GM03348 (cell line): ENCODE data around the gene ERGIC3.
"Not testable (repeated sequence)": the region's sequence is repeated elsewhere in the genome, so short reads cannot be mapped to it uniquely, and the experiment has no call there.

ENCODE experiments used
- DNase-seq: peaks from one replicate; pipeline ENCODE4 v3.0.0; 2012; ENCODE audit warnings: low spot score

Gene ERGIC3

DNA sequence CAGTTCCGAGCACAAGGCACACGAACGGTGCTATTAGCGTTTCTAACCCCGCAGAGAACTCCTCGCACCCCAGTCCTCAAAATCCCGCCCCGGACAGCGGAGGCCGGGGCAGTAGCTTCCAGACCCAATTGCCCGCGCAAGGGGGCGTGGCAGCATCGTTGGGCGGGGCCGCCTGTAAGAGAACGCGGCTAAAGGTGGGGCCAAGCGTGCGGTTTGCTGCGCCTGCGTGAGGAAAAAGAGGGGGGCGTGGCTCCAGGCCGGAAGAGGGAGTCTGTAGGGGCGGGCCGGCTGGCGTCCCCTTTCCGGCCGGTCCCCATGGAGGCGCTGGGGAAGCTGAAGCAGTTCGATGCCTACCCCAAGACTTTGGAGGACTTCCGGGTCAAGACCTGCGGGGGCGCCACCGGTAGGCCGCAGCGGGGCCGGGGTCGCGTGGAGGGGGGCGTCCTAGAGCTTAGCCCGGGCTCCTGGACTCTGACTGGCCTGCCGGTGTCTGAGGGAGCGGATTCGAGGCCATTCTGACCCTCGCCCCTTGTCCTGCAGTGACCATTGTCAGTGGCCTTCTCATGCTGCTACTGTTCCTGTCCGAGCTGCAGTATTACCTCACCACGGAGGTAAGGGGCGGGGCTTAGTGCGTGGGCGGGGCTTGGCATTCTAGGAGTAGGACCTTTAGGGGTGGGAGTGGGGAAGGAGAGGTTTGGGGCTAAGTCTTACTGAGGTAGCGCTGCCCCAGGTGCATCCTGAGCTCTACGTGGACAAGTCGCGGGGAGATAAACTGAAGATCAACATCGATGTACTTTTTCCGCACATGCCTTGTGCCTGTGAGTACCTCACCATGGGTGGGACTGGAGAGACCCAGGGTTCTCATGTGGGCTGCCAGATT, at the start of gene ERGIC3:
TSS of gene ERGIC3 (plus strand) at position 296 of the 880 bp plus-strand sequence. CDS start at position 316, 20 bp downstream.
- DNase-seq: peak; percentile 98

DNA sequence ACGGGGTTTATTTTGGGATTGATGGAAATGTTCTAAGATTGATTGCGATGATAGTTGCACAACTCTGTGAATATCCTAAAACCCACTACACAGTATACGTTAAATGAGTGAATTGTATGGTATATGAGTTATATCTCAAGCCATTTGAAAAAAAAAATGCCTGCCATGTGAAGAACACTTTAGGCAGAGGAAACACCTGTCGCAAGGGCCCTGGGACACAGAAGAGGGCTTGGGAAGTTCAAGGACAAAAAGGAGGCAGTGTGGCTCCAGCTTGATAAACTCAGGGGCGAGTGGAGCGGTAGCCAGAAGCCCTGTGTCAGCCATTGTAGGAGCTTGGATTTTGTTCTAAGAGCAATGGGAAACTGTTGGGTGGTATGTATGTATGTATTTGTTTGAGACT, 49.5 kb upstream of the ERGIC3 start:
- DNase-seq: no peak

DNA sequence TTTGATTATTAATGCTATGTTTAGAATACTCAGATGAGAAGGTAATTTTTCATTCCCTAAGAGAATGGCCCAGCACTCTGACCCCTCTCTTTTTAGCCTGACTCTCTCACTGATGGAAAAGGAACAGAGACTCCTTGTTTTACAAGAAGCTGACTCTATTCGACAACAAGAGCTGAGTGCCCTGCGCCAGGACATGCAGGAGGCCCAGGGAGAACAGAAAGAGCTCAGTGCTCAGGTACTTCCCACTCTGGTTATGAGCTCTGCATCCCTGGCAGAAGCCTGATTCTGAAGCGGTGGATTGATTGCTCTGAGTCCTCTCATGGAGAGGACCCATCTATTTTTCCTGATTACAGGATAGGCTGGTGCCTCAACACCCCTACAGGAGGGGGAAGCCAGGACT, 45.4 kb upstream of the ERGIC3 start:
- no peak for DNase-seq

DNA sequence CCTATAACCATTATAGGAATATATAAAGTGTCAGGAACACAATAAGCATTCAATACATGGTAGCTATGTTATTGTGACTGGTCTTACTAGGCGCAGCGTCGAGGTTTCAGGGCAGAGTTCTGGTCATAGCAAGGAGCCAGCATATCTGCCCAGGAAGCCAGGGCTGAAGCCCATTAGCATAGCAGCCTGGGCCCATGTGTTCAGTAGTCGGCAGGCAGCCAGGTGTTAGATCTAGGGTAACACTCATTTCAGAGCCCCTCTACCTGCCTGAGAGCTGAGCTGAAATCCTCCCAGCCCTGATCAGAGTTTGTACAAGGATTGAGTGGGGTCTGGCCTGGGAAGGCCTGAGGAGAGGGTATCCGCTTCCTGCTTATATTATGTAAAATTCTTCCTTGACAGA, 44.6 kb upstream of the ERGIC3 start:
- DNase-seq: no peak

GRCh38 chr20:35497780-35498189, 44.1 kb upstream of the ERGIC3 start:
- no peak for DNase-seq

DNA sequence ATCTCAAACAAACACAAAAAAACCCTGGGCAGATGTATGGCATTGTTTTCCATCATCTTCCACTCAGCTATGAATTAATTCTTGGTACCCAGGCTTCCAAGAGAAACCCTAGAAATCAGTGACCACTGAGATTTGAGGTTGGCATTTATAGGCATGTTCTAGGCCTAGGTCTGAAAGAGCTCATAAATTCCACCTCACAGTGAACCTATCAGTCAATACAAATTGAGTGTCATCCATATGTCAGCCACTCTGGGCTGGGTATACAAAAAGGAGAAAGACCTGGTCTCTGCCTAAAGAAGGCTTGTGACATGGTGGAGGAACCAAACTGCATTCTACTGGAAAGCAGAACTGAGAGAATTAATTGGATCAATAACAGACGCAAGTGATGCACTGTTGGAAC, 42.6 kb upstream of the ERGIC3 start:
- no peak for DNase-seq

- no peak for DNase-seq
Observed at GRCh38 chr20:35502352-35502751, 39.5 kb upstream of the ERGIC3 start.

DNA sequence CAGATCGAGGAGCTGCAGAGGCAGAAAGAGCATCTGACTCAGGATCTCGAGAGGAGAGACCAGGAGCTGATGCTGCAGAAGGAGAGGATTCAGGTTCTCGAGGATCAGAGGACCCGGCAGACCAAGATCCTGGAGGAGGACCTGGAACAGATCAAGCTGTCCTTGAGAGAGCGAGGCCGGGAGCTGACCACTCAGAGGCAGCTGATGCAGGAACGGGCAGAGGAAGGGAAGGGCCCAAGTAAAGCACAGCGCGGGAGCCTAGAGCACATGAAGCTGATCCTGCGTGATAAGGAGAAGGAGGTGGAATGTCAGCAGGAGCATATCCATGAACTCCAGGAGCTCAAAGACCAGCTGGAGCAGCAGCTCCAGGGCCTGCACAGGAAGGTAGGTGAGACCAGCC, 38.6 kb upstream of the ERGIC3 start:
- DNase-seq: no peak

DNA sequence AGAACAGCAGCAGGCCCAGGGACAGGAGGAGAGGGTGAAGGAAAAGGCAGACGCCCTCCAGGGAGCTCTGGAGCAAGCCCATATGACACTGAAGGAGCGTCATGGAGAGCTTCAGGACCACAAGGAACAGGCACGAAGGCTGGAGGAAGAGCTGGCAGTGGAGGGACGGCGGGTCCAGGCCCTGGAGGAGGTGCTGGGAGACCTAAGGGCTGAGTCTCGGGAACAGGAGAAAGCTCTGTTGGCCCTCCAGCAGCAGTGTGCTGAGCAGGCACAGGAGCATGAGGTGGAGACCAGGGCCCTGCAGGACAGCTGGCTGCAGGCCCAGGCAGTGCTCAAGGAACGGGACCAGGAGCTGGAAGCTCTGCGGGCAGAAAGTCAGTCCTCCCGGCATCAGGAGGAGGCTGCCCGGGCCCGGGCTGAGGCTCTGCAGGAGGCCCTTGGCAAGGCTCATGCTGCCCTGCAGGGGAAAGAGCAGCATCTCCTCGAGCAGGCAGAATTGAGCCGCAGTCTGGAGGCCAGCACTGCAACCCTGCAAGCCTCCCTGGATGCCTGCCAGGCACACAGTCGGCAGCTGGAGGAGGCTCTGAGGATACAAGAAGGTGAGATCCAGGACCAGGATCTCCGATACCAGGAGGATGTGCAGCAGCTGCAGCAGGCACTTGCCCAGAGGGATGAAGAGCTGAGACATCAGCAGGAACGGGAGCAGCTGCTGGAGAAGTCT, 37.9 kb upstream of the ERGIC3 start:
- no peak for DNase-seq

DNA sequence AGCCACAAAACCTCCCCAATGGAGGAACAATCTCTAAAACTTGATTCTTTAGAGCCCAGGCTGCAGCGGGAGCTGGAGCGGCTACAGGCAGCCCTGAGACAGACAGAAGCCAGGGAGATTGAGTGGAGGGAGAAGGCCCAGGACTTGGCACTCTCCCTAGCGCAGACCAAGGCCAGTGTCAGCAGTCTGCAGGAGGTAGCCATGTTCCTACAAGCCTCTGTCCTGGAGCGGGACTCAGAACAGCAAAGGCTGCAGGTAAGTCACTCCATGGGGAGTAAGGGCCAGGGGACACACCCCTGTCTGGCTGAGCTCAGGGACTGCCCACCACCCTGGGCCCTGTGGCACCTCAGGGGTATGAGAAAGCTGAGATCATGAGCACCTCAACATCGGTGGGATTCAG, 37.1 kb upstream of the ERGIC3 start:
- DNase-seq: no peak

- no peak for DNase-seq
Observed at GRCh38 chr20:35506179-35506578, 35.7 kb upstream of the ERGIC3 start.

DNA sequence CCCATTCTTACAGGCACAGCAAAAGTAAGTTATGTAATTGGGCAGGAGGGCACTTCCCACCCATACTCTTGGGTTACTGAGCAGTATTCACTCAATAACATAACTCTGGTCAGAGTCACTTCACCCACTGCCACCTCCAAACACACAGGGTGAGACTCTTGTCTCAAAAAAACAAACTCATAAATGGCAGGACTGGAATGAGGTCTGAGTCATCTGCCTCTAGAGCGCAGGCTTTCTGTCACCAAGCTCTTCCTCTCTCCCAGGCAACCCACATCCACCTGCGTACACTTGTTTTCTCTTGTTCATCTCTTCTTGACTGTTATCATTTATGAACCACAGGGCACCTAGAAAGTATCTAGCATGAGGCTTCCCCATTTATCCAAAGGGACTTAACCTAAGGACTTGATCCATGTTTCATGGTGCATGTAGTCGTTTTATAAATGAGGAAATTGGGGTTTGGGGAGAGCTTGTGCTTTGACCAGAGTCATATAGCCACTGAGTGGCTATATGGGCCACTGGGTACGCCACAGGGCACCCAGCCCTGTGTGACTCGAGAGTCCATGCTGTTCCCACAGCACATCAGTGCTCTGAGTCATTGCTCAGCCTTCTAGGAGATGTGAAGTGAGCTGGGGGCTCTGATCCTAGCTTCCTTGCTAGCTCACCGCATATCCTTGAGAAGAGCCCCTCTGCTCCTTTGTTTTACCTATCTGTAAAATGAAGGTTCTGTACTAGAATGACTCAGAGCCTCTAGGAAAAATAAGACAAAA, 34.8 kb upstream of the ERGIC3 start:
- DNase-seq: no peak

- DNase-seq: no peak
Observed at GRCh38 chr20:35508493-35509218, 33.2 kb upstream of the ERGIC3 start.

DNA sequence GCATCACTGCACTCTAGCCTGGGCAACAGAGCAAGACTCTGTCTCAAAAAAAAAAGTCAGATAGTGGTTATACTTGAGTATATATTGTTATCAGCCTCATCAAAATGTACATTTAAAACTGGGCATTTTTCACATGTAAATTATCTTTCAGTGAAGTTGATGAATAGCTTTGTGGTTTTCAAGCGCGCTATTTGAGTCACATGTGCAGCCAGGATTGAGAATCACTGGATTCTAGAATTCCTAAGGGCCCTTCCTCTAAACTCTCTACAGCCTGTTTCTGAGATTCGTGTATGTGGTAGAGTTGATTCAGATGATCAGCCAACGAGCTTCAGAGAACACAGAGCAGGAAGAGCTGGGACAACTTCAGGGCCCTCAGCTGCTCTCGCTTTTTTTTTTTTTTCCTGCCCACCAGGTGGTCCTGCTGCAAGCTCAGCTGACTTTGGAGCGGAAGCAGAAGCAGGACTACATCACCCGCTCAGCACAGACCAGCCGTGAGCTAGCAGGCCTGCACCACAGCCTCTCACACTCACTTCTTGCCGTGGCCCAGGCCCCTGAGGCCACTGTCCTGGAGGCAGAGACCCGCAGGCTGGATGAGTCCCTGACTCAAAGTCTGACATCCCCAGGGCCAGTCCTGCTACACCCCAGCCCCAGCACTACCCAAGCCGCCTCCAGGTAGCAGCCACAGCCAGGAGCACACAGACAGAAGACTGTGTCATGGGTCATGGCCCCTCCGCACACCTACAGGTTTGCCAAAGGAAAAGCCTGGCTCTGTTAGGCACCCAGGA, 30.7 kb upstream of the ERGIC3 start:
- no peak for DNase-seq

- DNase-seq: peak; percentile 56
Observed at GRCh38 chr20:35511814-35512420, 30.0 kb upstream of the ERGIC3 start.

DNA sequence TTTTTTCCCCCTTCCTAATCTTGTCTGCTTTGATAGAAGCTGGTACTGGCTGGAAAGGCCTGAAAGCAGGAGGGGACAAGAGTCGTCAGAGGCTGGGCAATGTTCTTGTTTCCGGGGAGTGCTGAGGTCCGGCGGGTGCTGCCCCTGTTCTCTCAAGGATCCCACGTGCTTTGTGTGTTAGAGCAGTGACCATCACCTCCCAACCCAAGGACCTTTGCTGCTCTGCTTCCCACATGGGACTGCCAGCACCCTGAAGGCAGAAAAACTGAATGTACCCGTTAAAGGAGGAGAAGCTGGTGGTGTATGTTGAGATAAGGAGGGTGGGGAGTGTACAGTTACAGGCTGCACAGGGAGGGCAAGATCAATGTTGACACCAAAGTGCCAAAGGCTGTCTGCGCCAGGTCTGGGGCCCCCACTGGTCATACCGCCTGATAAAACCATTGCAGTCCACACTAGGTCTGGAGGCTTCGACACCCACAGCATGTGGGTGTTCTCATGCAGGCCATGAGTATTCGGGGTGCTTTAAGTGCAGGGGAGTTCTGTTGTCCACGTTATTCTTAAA, 27.4 kb upstream of the ERGIC3 start:
- no peak for DNase-seq

DNA sequence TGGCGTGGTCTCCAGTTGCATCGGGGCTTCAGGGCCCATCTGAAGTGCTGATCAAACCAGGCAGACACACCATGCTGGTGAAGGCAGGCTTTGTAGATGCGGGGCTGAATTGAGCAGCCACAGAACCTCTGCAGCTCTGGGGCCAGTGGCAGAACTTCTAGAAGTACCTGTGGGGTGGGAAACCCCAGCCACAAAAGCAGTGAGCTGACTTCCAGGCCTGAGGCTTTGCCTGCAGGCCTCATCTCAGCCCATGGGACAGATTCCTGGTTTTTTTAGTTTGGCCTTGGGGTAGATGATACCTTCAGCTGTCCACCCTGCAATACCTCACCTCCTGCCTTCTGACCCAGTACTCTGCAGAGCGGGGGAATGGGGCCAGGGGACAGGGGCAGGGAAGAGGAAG, 26.5 kb upstream of the ERGIC3 start:
- no peak for DNase-seq

DNA sequence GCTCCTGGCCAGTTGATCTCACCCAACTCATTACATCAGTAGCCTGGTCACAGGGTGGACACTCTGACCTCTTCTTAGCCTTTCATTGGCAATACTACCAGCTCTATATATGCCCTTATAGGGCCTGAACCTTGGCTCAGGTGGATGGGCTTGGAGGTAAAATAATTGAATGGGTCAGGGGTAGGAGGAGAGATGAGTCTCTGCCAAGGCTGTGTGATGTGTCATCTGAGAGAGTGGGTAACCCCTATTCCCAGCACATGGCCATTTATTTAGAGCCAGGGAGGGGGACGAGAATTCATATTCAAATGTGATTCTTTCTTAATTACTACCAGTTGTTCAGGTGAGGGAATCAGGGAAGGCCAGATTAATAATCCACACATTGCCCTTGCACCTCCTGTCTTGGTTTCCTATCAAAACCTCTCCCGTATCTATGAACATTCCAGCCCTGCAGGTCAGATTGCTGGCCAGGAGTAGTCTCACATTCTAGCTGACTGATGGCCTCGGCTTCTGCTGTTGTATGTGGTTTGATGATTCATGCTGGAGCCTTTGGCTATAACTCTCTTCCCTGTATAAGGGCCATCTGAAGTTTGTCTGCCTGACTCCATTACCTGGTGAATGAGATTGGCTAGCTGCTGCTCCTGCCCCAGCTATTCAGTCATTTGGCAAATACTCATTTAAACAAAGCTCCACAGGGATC, 25.8 kb upstream of the ERGIC3 start:
- DNase-seq: peak; percentile 77

DNA sequence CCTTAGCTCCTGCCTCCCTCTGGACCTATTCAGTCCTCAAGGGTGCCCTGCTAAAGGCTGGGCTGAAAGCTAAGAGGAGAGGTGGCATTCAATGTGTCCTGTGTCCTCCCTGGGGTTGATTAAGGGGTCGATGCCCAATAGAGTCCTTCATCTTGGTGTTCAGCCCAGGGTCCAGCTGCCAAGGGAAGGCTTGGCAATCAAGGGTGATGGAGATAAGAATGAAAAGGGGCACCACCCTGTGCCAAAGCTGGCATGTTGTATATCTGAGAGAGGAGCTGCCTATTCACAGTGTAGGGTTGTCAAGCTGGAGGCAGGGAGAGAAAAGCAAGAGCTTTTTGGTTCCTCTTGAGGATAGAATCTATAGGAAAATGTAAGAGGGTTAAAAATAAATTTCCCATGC, 24.8 kb upstream of the ERGIC3 start:
- DNase-seq: no peak

GRCh38 chr20:35517767-35518166, 24.1 kb upstream of the ERGIC3 start:
- DNase-seq: not testable (repeated sequence)
